NOMO-1 treated with DMSO at 0.1 percent for 48 hours (cell line): ENCODE results near the gene SH3BP5.

Experiments used
- DNase-seq: peaks from one replicate; lab custom pipeline; 2025; ENCODE audit not compliant: unreplicated experiment; lab: John Stamatoyannopoulos, UW

Gene SH3BP5

GRCh38 chr3:15347737-15348110 is 15.3 kb upstream of the SH3BP5 start:
- DNase-seq, result no peak

- DNase-seq, result no peak
Measured at GRCh38 chr3:15347063-15347736, 14.8 kb upstream of the SH3BP5 start.

- DNase-seq, result no peak
Measured at GRCh38 chr3:15346516-15346915, 14.1 kb upstream of the SH3BP5 start.

- peak; percentile 87 for DNase-seq
Measured at GRCh38 chr3:15345608-15346137, 13.3 kb upstream of the SH3BP5 start.

- no peak for DNase-seq
Measured at GRCh38 chr3:15345066-15345607, 12.8 kb upstream of the SH3BP5 start.

GRCh38 chr3:15342945-15343344 is 10.6 kb upstream of the SH3BP5 start:
- peak; percentile 93 for DNase-seq

GRCh38 chr3:15342246-15342645 is 9.9 kb upstream of the SH3BP5 start:
- peak; percentile 32 for DNase-seq

- no peak for DNase-seq
Measured at GRCh38 chr3:15341030-15341726, 8.8 kb upstream of the SH3BP5 start.

GRCh38 chr3:15339786-15340215 is 7.4 kb upstream of the SH3BP5 start:
- peak; percentile 14 for DNase-seq

GRCh38 chr3:15339001-15339400 is 6.6 kb upstream of the SH3BP5 start:
- DNase-seq, result no peak

- no peak for DNase-seq
Measured at GRCh38 chr3:15337963-15338362, 5.6 kb upstream of the SH3BP5 start.

- no peak for DNase-seq
Measured at GRCh38 chr3:15336057-15336456, 3.7 kb upstream of the SH3BP5 start.

GRCh38 chr3:15333956-15334263 is 1.5 kb upstream of the SH3BP5 start:
- no peak for DNase-seq

GRCh38 chr3:15333099-15333955 is 941 bp upstream of the SH3BP5 start:
- no peak for DNase-seq

- peak; percentile 10 for DNase-seq
Measured at GRCh38 chr3:15331606-15332404, 581 bp downstream of the SH3BP5 start.

GRCh38 chr3:15331072-15331605 is 1.2 kb downstream of the SH3BP5 start:
- DNase-seq, result no peak

- DNase-seq, result peak; percentile 89
Measured at GRCh38 chr3:15330031-15330596, 2.3 kb downstream of the SH3BP5 start.

- DNase-seq, result no peak
Measured at GRCh38 chr3:15329046-15330005, 3.1 kb downstream of the SH3BP5 start.

GRCh38 chr3:15327941-15328340 is 4.4 kb downstream of the SH3BP5 start:
- no peak for DNase-seq
